Cardiac muscle cell (in vitro differentiated cells and primary cell): ENCODE data around the gene CDHR1. TPM values are rescaled to one million over a fixed set of nuclear protein-coding genes. Genes with fewer than 3 reads are reported as not detected.
A peak's percentile ranks its signal among the peaks of the same experiment; 100 is the strongest.

Source experiments
- DNase-seq, 2 donors: peaks; one replicate each; pipeline versions ENCODE4 v3.0.0 to v3.0.0-alpha.2; 2010 to 2017; ENCODE audit warnings: low read depth in 1 of 2, low spot score in 1 of 2
- H3K27ac ChIP-seq: fragments of 200-600 bp; sonication (generic); 2 replicates; pipeline ENCODE4 v1.5.1; 2016
- H3K27me3 ChIP-seq: fragments of 200-600 bp; sonication (generic); 2 replicates; pipeline ENCODE4 v1.6.0; 2016; ENCODE audit warnings: control low read depth
- H3K36me3 ChIP-seq: fragments of 200-600 bp; sonication (generic); 2 replicates; pipeline ENCODE4 v1.5.1; 2016; ENCODE audit warnings: control low read depth
- H3K4me1 ChIP-seq: fragments of 200-600 bp; sonication (generic); 2 replicates; pipeline ENCODE4 v1.8.1; 2017; ENCODE audit warnings: low read depth, mild to moderate bottlenecking, mixed run types
- H3K4me3 ChIP-seq: fragments of 200-600 bp; sonication (generic); 2 replicates; pipeline ENCODE4 v1.5.1; 2016; ENCODE audit warnings: mild to moderate bottlenecking
- H3K9me3 ChIP-seq: fragments of 200-600 bp; sonication (generic); 2 replicates; pipeline ENCODE4 v1.5.1; 2017; ENCODE audit warnings: low read depth, mild to moderate bottlenecking, control low read depth
- polyA plus RNA-seq: library from polyadenylated mRNA; unstranded; fragments of >200 nt; fragmentation: Nextera tagmentation; extraction: Ambion mirVana; gene quantifications from 2 replicates; pipeline ENCODE4 v1.2.1, GENCODE V29; 2016
- total RNA-seq: library from RNA; depleted of rRNA; stranded (reverse); fragments of >200 nt; gene quantifications from 2 replicates; pipeline ENCODE4 v1.2.3, GENCODE V29; 2016
- TF ChIP-seq, protein P1 (sequence below): IDR thresholded peaks from 2 replicates; pipeline ENCODE4 v1.5.1; 2012; ENCODE audit warnings: low read depth, mild to moderate bottlenecking, low read length

Gene CDHR1
- total and polyA plus RNA-seq, 2 experiments from 2014 or later: 0.12 to 0.59 TPM

DNA sequence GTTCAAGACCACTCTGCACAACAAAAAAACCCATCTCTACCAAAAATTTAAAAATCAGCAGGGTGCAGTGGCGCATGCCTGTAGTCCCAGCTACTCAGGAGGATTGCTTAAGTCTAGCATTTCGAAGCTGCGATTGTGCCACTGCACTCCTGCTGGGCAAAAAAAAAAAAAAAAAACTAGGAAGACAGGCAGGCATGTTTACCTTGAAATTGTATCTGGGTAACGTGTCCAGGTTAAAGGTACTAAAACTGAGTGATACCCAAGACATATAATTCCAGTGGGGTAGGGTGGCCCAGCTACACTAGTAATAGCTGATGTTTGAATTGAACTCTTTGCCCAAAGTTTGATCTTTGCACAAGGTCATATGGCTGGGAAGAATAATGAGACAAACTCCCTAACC lies 38.8 kb upstream of the CDHR1 start:
- H3K4me3 ChIP-seq: no peak overlapping the region
- TF ChIP-seq, protein P1, sequence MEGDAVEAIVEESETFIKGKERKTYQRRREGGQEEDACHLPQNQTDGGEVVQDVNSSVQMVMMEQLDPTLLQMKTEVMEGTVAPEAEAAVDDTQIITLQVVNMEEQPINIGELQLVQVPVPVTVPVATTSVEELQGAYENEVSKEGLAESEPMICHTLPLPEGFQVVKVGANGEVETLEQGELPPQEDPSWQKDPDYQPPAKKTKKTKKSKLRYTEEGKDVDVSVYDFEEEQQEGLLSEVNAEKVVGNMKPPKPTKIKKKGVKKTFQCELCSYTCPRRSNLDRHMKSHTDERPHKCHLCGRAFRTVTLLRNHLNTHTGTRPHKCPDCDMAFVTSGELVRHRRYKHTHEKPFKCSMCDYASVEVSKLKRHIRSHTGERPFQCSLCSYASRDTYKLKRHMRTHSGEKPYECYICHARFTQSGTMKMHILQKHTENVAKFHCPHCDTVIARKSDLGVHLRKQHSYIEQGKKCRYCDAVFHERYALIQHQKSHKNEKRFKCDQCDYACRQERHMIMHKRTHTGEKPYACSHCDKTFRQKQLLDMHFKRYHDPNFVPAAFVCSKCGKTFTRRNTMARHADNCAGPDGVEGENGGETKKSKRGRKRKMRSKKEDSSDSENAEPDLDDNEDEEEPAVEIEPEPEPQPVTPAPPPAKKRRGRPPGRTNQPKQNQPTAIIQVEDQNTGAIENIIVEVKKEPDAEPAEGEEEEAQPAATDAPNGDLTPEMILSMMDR: no peak
- H3K27me3 ChIP-seq: no peaks in the 10 kb centered on the region
- H3K27ac ChIP-seq: peak overlapping the region; percentile 27
- peaks cover 36% of the 10 kb centered on the region for H3K36me3 ChIP-seq
- no peaks in the 10 kb centered on the region for H3K9me3 ChIP-seq
- DNase-seq: no peak
- H3K4me1 ChIP-seq: no peaks in the 10 kb centered on the region

DNA sequence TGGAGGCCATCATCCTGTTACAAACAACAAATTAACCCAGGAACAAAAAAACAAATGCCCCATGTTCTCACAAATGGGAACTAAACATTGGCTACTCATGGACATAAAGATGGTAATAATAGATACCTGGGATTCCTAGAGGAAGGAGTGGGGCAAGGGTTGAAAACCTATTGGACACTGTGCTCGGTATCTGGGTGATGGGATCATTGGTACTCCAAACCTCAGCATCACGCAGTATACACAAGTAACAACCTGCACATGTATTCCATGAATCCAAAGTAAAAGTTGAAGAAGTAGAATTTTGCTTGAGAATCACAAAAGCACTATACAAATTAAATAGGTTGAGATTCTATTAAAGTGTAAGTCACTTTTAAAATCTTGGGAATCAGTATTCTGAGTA lies 38.3 kb upstream of the CDHR1 start:
- peaks cover 32% of the 10 kb centered on the region for H3K36me3 ChIP-seq
- no peaks in the 10 kb centered on the region for H3K9me3 ChIP-seq
- H3K27me3 ChIP-seq: no peaks in the 10 kb centered on the region
- DNase-seq: no peak
- no peak overlapping the region for H3K4me3 ChIP-seq
- TF ChIP-seq, protein P1: no peak
- peak overlapping the region; percentile 27 for H3K27ac ChIP-seq
- H3K4me1 ChIP-seq: no peaks in the 10 kb centered on the region

DNA sequence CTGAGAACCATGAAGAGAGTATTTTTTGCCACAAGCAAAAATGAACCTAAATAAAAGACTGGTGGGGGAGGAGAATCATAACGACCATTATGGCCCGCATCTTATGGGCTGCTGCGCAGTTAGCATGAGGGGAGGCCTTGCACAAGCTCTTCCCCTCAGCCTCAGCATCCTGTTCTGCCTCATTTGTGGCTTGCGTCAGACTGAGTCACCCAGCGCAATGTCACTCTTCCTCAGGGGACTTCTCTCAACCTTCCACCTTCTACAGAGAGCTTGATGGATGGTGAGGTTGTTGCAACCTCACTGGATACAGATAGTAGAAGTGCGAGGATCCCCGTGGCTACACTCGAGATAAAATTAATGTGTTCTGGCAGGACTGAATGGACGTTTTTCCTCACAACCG lies 37.6 kb upstream of the CDHR1 start:
- peak in 1 of 2 donors; percentile 13 for DNase-seq
- no peaks in the 10 kb centered on the region for H3K9me3 ChIP-seq
- peaks cover 29% of the 10 kb centered on the region for H3K36me3 ChIP-seq
- no peaks in the 10 kb centered on the region for H3K27me3 ChIP-seq
- TF ChIP-seq, protein P1: no peak
- no peak overlapping the region for H3K4me3 ChIP-seq
- no peaks in the 10 kb centered on the region for H3K4me1 ChIP-seq
- peak overlapping the region; percentile 12 for H3K27ac ChIP-seq

DNA sequence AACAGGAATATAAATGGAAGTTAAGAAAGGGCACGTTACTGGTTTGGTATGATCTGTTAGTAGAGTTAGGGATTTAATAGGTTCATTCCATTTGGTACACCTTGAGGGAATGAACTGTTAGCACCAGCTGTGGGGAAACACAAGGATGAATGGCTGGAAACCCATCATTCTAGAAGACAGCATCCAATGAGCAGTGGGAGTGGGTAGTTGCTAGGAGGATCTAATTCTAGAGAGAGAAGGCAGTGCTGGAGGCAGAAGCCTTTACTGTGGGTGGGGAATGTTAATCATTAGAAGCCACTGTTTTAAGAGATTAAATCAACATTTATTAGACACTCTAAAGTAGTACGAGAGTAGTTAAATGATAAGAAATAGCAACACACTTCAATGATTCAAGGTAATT lies 36.3 kb upstream of the CDHR1 start:
- no peak overlapping the region for H3K4me3 ChIP-seq
- no peaks in the 10 kb centered on the region for H3K9me3 ChIP-seq
- H3K36me3 ChIP-seq: peaks cover 16% of the 10 kb centered on the region
- H3K27ac ChIP-seq: no peak overlapping the region
- TF ChIP-seq, protein P1: no peak
- no peaks in the 10 kb centered on the region for H3K27me3 ChIP-seq
- DNase-seq: no peak
- H3K4me1 ChIP-seq: no peaks in the 10 kb centered on the region

DNA sequence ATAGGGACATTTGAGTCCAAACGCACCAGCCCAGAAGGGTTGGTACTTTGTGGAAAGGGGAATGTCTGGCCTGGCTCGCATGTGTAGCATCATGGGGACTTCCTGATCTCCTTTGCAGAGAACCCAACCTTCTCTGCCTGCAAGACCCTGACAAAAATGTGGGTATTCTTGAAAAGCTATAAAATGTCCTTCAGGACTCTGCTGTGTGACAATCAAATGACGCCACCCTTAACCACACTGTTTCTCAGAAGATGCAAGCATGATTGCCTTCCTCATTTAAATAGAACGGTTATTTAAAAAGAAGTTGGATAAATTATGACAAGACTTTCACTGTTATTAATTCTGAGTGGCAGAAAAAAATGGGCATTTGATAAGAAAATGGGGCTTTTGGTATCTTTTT lies 35.8 kb upstream of the CDHR1 start:
- H3K36me3 ChIP-seq: peaks cover 11% of the 10 kb centered on the region
- H3K9me3 ChIP-seq: no peaks in the 10 kb centered on the region
- H3K27me3 ChIP-seq: no peaks in the 10 kb centered on the region
- H3K4me1 ChIP-seq: no peaks in the 10 kb centered on the region
- H3K4me3 ChIP-seq: no peak overlapping the region
- DNase-seq: no peak
- no peak overlapping the region for H3K27ac ChIP-seq
- TF ChIP-seq, protein P1: no peak

DNA sequence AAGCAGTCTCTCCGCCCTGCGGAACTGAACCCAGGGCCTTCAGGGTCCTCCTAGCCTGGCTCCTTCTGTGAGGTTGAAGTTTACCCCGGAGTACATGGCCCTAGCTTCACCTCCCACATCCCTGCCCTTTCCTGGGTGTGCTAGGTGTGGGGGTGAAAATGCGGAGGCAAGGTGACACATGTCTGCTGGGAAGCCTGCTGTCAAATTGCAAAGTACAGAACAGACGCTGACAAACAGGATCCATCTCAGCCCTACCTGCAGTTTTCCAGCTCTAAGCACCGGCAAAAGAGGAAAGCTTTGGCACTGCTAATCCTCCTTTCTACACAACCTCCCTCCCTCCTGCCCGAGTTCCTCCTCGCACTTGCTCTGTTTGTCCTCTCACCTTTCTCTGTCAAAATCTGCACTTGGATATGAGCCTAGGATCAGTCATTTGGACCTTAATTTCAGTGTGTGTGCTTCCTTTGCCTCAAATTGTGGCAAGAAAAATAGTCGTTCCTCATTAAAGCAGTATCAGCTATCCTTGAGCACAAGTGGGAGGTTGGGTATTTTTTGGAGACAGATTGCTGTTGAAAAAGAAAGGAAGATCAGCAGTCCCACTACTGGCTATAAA lies 35.2 kb upstream of the CDHR1 start:
- no peaks in the 10 kb centered on the region for H3K9me3 ChIP-seq
- H3K27ac ChIP-seq: no peak overlapping the region
- H3K4me1 ChIP-seq: no peaks in the 10 kb centered on the region
- H3K36me3 ChIP-seq: peaks cover 6% of the 10 kb centered on the region
- no peak overlapping the region for H3K4me3 ChIP-seq
- no peaks in the 10 kb centered on the region for H3K27me3 ChIP-seq
- TF ChIP-seq, protein P1: no peak
- no peak for DNase-seq
